Measurements from ENCODE around the gene CCDC28A. TPM values are rescaled to one million over a fixed set of nuclear protein-coding genes. Genes with fewer than 3 reads are reported as not detected.

CCDC28A gene
- total and polyA plus RNA-seq, 10 donors: 20.0 to 43.9 (median 33.8) TPM

DNA sequence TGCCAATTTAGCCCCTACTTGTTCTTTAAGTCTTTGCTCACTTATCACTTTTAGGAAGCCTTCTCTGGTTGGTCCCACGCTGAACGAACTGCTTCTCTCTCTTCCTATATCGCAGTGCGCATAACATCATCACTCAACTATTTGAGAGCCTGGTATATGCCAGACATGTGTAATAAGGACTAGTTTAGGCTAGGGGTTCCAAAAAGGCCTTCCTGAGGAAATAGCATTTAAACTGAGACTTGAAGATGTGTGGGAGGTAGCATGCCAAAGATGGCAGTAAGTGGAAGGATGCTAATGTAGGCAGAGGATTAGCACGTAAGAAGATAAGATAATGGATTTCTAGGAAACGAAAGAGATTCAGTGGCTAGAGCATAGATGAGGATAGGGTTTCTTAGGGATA is 4.8 kb downstream of the CCDC28A start:
- no peak overlapping the region for H3K27ac ChIP-seq
- H3K4me1 ChIP-seq: peaks cover 4 to 22% (median 14%) of the 10 kb centered on the region in 6 donors
- DNase-seq: no peak
- TF ChIP-seq, protein P1, sequence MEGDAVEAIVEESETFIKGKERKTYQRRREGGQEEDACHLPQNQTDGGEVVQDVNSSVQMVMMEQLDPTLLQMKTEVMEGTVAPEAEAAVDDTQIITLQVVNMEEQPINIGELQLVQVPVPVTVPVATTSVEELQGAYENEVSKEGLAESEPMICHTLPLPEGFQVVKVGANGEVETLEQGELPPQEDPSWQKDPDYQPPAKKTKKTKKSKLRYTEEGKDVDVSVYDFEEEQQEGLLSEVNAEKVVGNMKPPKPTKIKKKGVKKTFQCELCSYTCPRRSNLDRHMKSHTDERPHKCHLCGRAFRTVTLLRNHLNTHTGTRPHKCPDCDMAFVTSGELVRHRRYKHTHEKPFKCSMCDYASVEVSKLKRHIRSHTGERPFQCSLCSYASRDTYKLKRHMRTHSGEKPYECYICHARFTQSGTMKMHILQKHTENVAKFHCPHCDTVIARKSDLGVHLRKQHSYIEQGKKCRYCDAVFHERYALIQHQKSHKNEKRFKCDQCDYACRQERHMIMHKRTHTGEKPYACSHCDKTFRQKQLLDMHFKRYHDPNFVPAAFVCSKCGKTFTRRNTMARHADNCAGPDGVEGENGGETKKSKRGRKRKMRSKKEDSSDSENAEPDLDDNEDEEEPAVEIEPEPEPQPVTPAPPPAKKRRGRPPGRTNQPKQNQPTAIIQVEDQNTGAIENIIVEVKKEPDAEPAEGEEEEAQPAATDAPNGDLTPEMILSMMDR (IDR thresholded peaks at IDR 0.05 in 8 of 11, conservative IDR thresholded peaks at IDR 0.05 in 3 of 11): no peak
- TF ChIP-seq POLR2A (IDR thresholded peaks at IDR 0.05) (no peak), POLR2AphosphoS5 (IDR thresholded peaks at IDR 0.05) (no peak)
- H3K9me3 ChIP-seq: no peaks in the 10 kb centered on the region
- no peaks in the 10 kb centered on the region for H3K27me3 ChIP-seq (replicated peaks in 1 of 7)
- intact Hi-C loops (cut with DNase I; ENCODE audit: low total_unique reads): no loop called here
- H3K36me3 ChIP-seq: peaks cover 0 to 79% (median 49%) of the 10 kb centered on the region in 6 donors
- 91 to 94% (median 92%) methylated on average over 6 of the region's 6 CpGs for WGBS, 5 donors
- H3K4me3 ChIP-seq: no peak overlapping the region

DNA sequence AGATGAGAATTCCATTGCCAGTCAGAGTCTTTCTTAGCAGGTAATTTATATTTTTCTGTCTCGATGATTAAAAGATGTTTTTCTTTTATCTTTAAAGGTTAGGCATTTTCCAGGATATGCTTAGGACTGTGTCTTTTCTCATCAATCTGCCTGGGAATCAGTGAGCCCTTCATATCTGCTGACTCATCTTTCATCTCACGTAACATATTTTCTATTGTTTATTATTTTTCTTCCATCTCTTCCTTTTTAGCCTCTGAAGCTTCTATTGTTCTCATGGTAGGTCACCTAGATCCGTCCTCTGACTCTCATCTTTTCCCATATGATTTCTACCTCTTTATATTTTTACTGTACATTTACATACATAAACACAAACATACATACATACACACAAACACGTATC is 8.7 kb downstream of the CCDC28A start:
- no peak for DNase-seq
- TF ChIP-seq, protein P1 (IDR thresholded peaks at IDR 0.05 in 8 of 11, conservative IDR thresholded peaks at IDR 0.05 in 3 of 11): no peak
- no peak for TF ChIP-seq POLR2A (IDR thresholded peaks at IDR 0.05)
- no peak for TF ChIP-seq POLR2AphosphoS5 (IDR thresholded peaks at IDR 0.05)
- Histone ChIP-seq H3K27me3 (replicated peaks in 1 of 7) (no peaks in the 10 kb centered on the region), H3K27ac (no peak overlapping the region), H3K4me3 (no peak overlapping the region), H3K4me1 (peaks cover 0 to 4% (median 0%) of the 10 kb centered on the region in 6 donors), H3K9me3 (no peaks in the 10 kb centered on the region), H3K36me3 (peaks cover 0 to 98% (median 60%) of the 10 kb centered on the region in 6 donors)
- WGBS, 5 donors: 79 to 93% (median 84%) methylated on average over 4 of the region's 4 CpGs
- intact Hi-C loops (cut with DNase I; ENCODE audit: low total_unique reads): no loop called here

DNA sequence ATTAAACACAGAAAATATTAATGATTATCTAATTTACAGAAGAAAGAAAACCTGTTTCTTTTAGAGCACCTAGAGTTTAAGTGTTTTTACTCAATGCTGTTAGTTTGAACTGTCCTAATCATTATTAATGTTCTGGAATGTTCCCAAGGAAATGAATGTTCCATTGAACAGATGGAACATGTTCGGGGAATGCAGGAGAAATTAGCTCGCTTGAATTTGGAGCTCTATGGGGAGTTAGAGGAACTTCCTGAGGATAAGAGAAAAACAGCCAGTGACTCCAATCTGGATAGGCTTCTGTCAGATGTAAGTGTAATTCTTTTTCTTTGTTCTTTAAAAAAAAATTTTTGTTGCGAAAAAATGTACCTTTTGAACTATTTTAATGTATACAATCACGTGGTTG is 11.5 kb downstream of the CCDC28A start:
- Histone ChIP-seq H3K4me3 (no peak overlapping the region), H3K27me3 (replicated peaks in 1 of 7) (no peaks in the 10 kb centered on the region), H3K4me1 (peaks cover 0 to 4% (median 0%) of the 10 kb centered on the region in 6 donors), H3K36me3 (peaks cover 4 to 98% (median 59%) of the 10 kb centered on the region in 6 donors), H3K27ac (no peak overlapping the region), H3K9me3 (no peaks in the 10 kb centered on the region)
- 80 to 90% (median 87%) methylated on average over 4 of the region's 4 CpGs for WGBS, 5 donors
- DNase-seq: no peak
- intact Hi-C loops (cut with DNase I; ENCODE audit: low total_unique reads): no loop called here
- TF ChIP-seq POLR2AphosphoS5 (IDR thresholded peaks at IDR 0.05) (no peak), POLR2A (IDR thresholded peaks at IDR 0.05) (no peak)
- TF ChIP-seq, protein P1 (IDR thresholded peaks at IDR 0.05 in 8 of 11, conservative IDR thresholded peaks at IDR 0.05 in 3 of 11): no peak

DNA sequence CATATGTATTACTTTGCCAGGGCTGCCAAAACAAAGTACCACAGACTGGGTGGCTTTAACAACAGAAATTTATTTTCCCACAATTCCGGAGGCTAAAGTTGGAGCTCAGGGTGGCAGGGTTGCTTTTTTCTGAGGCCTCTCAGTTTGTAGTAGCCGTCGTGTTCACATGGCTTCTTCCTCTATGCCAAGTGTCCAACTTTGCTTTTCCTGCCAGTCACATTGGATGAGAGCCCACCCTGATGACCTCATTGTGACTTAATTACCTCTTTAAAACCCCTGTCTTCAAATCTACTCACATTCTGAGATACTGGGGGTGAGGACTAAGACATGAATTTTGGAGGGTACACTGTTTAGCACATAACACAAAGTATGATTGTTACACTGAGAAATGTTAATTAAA is 12.4 kb downstream of the CCDC28A start:
- 74 to 87% (median 85%) methylated on average over 3 of the region's 3 CpGs for WGBS, 5 donors
- DNase-seq: no peak
- Histone ChIP-seq H3K4me1 (peaks cover 0 to 4% (median 0%) of the 10 kb centered on the region in 6 donors), H3K36me3 (peaks cover 5 to 98% (median 60%) of the 10 kb centered on the region in 6 donors), H3K27me3 (replicated peaks in 1 of 7) (no peaks in the 10 kb centered on the region), H3K9me3 (no peaks in the 10 kb centered on the region), H3K27ac (no peak overlapping the region), H3K4me3 (no peak overlapping the region)
- intact Hi-C loops (cut with DNase I; ENCODE audit: low total_unique reads): no loop called here
- TF ChIP-seq POLR2A (IDR thresholded peaks at IDR 0.05): no peak
- TF ChIP-seq POLR2AphosphoS5 (IDR thresholded peaks at IDR 0.05): no peak

DNA sequence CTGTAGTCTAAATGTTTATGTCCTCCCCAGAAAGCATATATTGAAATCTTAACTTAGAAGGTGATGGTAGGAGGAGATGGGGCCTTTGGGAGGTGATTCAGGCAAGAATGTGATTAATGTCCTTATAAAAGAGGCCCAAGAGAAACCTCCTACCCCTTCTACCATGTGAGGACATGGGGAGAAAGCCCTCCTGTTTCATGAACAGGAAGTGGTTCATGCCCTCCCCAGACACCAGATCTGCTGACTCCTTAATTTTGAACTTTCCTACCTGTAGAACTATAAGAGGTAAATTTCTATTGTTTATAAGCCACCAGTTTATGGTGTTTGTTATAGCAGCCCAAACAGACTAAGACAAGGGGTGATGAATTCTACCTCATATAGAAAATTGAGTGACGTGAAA is 13.6 kb downstream of the CCDC28A start:
- Histone ChIP-seq H3K4me1 (peaks cover 0 to 4% (median 0%) of the 10 kb centered on the region in 6 donors), H3K9me3 (no peaks in the 10 kb centered on the region), H3K27me3 (replicated peaks in 1 of 7) (no peaks in the 10 kb centered on the region), H3K36me3 (peaks cover 5 to 98% (median 56%) of the 10 kb centered on the region in 6 donors), H3K27ac (no peak overlapping the region), H3K4me3 (no peak overlapping the region)
- WGBS, 5 donors: 46 to 95% (median 93%) methylated on average over 1 of the region's 1 CpG
- DNase-seq: no peak
- TF ChIP-seq POLR2A (IDR thresholded peaks at IDR 0.05): no peak
- TF ChIP-seq, protein P1 (IDR thresholded peaks at IDR 0.05 in 8 of 11, conservative IDR thresholded peaks at IDR 0.05 in 3 of 11): no peak
- TF ChIP-seq POLR2AphosphoS5 (IDR thresholded peaks at IDR 0.05): no peak
- intact Hi-C loops (cut with DNase I; ENCODE audit: low total_unique reads): no loop called here

Measured in spleen (tissue), 11 donors.